Ecto neural progenitor cell (in vitro differentiated cells): ENCODE data around the gene SLC4A1AP.

Source experiments
- DNase-seq: peaks from one replicate; pipeline ENCODE4 v3.0.0-alpha.2; 2018; ENCODE audit warnings: low spot score

SLC4A1AP gene

GRCh38 chr2:27720004-27720551 is 56.4 kb downstream of the SLC4A1AP start:
- DNase-seq: no peak

GRCh38 chr2:27721335-27721734 is 57.6 kb downstream of the SLC4A1AP start:
- DNase-seq: no peak

GRCh38 chr2:27721884-27722485 is 58.3 kb downstream of the SLC4A1AP start:
- DNase-seq: no peak

- DNase-seq: peak; percentile 74
These were observed 59.9 kb downstream of the SLC4A1AP start for GRCh38 chr2:27723372-27724144.

GRCh38 chr2:27724191-27724590 is 60.5 kb downstream of the SLC4A1AP start:
- DNase-seq: no peak

- DNase-seq: no peak
These were observed 61.4 kb downstream of the SLC4A1AP start for GRCh38 chr2:27724905-27725701.

- DNase-seq: no peak
These were observed 63.6 kb downstream of the SLC4A1AP start for GRCh38 chr2:27727257-27727656.

GRCh38 chr2:27728081-27728858 is 64.6 kb downstream of the SLC4A1AP start:
- no peak for DNase-seq

GRCh38 chr2:27729198-27729597 is 65.5 kb downstream of the SLC4A1AP start:
- DNase-seq: no peak

- no peak for DNase-seq
These were observed 65.9 kb downstream of the SLC4A1AP start for GRCh38 chr2:27729614-27730013.

GRCh38 chr2:27730261-27730662 is 66.6 kb downstream of the SLC4A1AP start:
- no peak for DNase-seq

GRCh38 chr2:27730980-27731691 is 67.4 kb downstream of the SLC4A1AP start:
- no peak for DNase-seq

- DNase-seq: no peak
These were observed 70.6 kb downstream of the SLC4A1AP start for GRCh38 chr2:27734305-27734704.

- DNase-seq: peak; percentile 73
These were observed 71.7 kb downstream of the SLC4A1AP start for GRCh38 chr2:27735263-27735904.

GRCh38 chr2:27736031-27736889 is 72.6 kb downstream of the SLC4A1AP start:
- DNase-seq: no peak

GRCh38 chr2:27736890-27737204 is 73.2 kb downstream of the SLC4A1AP start:
- no peak for DNase-seq

- DNase-seq: no peak
These were observed 74.1 kb downstream of the SLC4A1AP start for GRCh38 chr2:27737676-27738348.

- no peak for DNase-seq
These were observed 74.8 kb downstream of the SLC4A1AP start for GRCh38 chr2:27738349-27739057.

- DNase-seq: no peak
These were observed 75.3 kb downstream of the SLC4A1AP start for GRCh38 chr2:27739058-27739373.
